SK-N-SH (cell line): ENCODE measurements around the gene C14orf132.

ENCODE experiments used
- CTCF ChIP-seq: fragments of 200-600 bp; sonication (generic); IDR thresholded peaks from 2 replicates; pipeline ENCODE4 v1.6.1; 2017; ENCODE audit warnings: antibody characterized with exemption, mild to moderate bottlenecking, moderate library complexity
- EP300 ChIP-seq, 2 experiments: IDR thresholded peaks; 2 replicates each; pipeline versions ENCODE4 v1.4.0 to v1.6.1; 2012; ENCODE audit warnings: borderline replicate concordance in 1 of 2, low read depth in 1 of 2, low read length in 1 of 2
- EZH2phosphoT487 ChIP-seq: fragments of 200-600 bp; sonication (generic); IDR thresholded peaks from 2 replicates; pipeline ENCODE4 v1.6.1; 2017; ENCODE audit warnings: low read depth, mixed run types, mild to moderate bottlenecking, antibody characterized with exemption, moderate library complexity, borderline replicate concordance
- GABPA ChIP-seq: IDR thresholded peaks from 2 replicates; pipeline ENCODE4 v1.4.0; 2012; ENCODE audit warnings: low read depth, mild to moderate bottlenecking
- RAD21 ChIP-seq: IDR thresholded peaks from 2 replicates; pipeline ENCODE4 v1.6.1; 2012; ENCODE audit warnings: mild to moderate bottlenecking, low read length
- RCOR1 ChIP-seq: fragments of 150-350 bp; IDR thresholded peaks from 2 replicates; pipeline ENCODE4 v1.6.1; 2017; ENCODE audit warnings: antibody characterized with exemption, low read length
- SIN3A ChIP-seq: IDR thresholded peaks from 2 replicates; pipeline ENCODE4 v1.6.1; 2012; ENCODE audit warnings: low read depth, mild to moderate bottlenecking, low read length, moderate library complexity, borderline replicate concordance
- SMC3 ChIP-seq: IDR thresholded peaks from 2 replicates; pipeline ENCODE4 v1.6.1; 2012; ENCODE audit warnings: low read depth, low read length, improper control_type of control experiment
- USF1 ChIP-seq: IDR thresholded peaks from 2 replicates; pipeline ENCODE4 v1.4.0; 2012; ENCODE audit warnings: low read depth, borderline replicate concordance
- YY1 ChIP-seq: IDR thresholded peaks from 2 replicates; pipeline ENCODE4 v1.4.0; 2012; ENCODE audit warnings: low read depth, mild to moderate bottlenecking
- ZBTB33 ChIP-seq: IDR thresholded peaks from 2 replicates; pipeline ENCODE4 v1.4.0; 2012; ENCODE audit warnings: low read depth, borderline replicate concordance

- TF ChIP-seq CTCF (no peak), YY1 (no peak), RAD21 (no peak), SIN3A (no peak), RCOR1 (no peak), ZBTB33 (no peak), EP300 (IDR thresholded peaks at IDR 0.05; ENCODE audit: borderline replicate concordance in 1 of 2, low read depth in 1 of 2, low read length in 1 of 2) (no peak), USF1 (no peak), EZH2phosphoT487 (no peak), GABPA (no peak), SMC3 (no peak)
These were observed 55.0 kb downstream of the C14orf132 start for GRCh38 chr14:96094211-96094610.
